GM12878 (cell line): ENCODE data around the gene GRIN2C. TPM values are rescaled to one million over a fixed set of nuclear protein-coding genes. Genes with fewer than 3 reads are reported as not detected.
A peak's percentile ranks its signal among the peaks of the same experiment; 100 is the strongest.

Source experiments
- ATAC-seq: fragments of 200-7000 bp; cut with Tn5 transposase; 3 replicates; pipeline ENCODE4 v1.9.1; 2020; ENCODE audit warnings: mild to moderate bottlenecking, moderate library complexity
- BruUV-seq: library from RNA; stranded (reverse); fragments of 400-500 nt; replicated peaks from 2 replicates; lab custom pipeline; 2021; lab: Mats Ljungman, UMichigan
- CTCF ChIA-PET: fragments of 300-600 bp; sonication (Branson Sonifier 250); formaldehyde crosslinking; extraction: SDS; loops from one replicate; lab custom pipeline; 2021; ENCODE audit warnings: inconsistent platforms; lab: Yijun Ruan, JAX
- POLR2A ChIA-PET: fragments of 350-600 bp; formaldehyde crosslinking; extraction: SDS; loops from one replicate; lab custom pipeline; 2021; ENCODE audit warnings: inconsistent platforms; lab: Charles Lee
- RAD21 ChIA-PET: fragments of 300-600 bp; sonication (Branson Sonifier 250); formaldehyde crosslinking; loops from one replicate; lab custom pipeline; 2023; ENCODE audit warnings: antibody characterized with exemption; ENCODE audit not compliant: unreplicated experiment; lab: Charles Lee
- SMC1A ChIA-PET: fragments of 300-600 bp; sonication (Branson Sonifier 250); formaldehyde crosslinking; loops from one replicate; lab custom pipeline; 2023; ENCODE audit not compliant: unreplicated experiment, uncharacterized antibody; lab: Charles Lee
- DNase-seq: peaks from one replicate; pipeline ENCODE4 v3.0.0-alpha.2; 2011; ENCODE audit warnings: low read depth, low spot score
- FAIRE-seq: peaks from 3 replicates; lab custom pipeline; 2011; peaks lifted over from hg19 to GRCh38; lab: Jason Lieb, UNC
- H2AFZ ChIP-seq: 2 replicates; pipeline ENCODE4 v1.6.0; 2011; ENCODE audit warnings: low read depth, low read length, control low read depth; ENCODE audit not compliant: control insufficient read depth
- H3K27ac ChIP-seq: 2 replicates; pipeline ENCODE4 v1.5.1; 2011; ENCODE audit warnings: control low read depth; ENCODE audit not compliant: control insufficient read depth, insufficient read depth
- H3K27me3 ChIP-seq, 2 experiments: replicated peaks in 1 of 2; 2 replicates each; pipeline versions ENCODE4 v1.6.0 to v1.6.1; 2011; ENCODE audit warnings: low read length in 1 of 2; ENCODE audit not compliant: control insufficient read depth in 2 of 2, insufficient read depth in 2 of 2
- H3K36me3 ChIP-seq, 2 experiments: 2 replicates each; pipeline ENCODE4 v1.5.1; 2011; ENCODE audit warnings: low read length in 1 of 2; ENCODE audit not compliant: control insufficient read depth in 2 of 2, insufficient read depth in 2 of 2
- H3K4me1 ChIP-seq: 2 replicates; pipeline ENCODE4 v1.6.1; 2011; ENCODE audit warnings: mild to moderate bottlenecking, low read length, moderate library complexity, mixed read lengths; ENCODE audit not compliant: control insufficient read depth, insufficient read depth
- H3K4me2 ChIP-seq: 2 replicates; pipeline ENCODE4 v1.6.0; 2011; ENCODE audit warnings: control low read depth; ENCODE audit not compliant: control insufficient read depth, insufficient read depth
- H3K4me3 ChIP-seq: fragments of 200-600 bp; sonication (generic); 2 replicates; pipeline ENCODE4 v1.5.1; 2016
- H3K79me2 ChIP-seq: 2 replicates; pipeline ENCODE4 v1.6.0; 2011; ENCODE audit warnings: low read length; ENCODE audit not compliant: control insufficient read depth, insufficient read depth
- H3K9ac ChIP-seq: 2 replicates; pipeline ENCODE4 v1.8.0; 2011; ENCODE audit warnings: low read length, control low read depth, mixed read lengths; ENCODE audit not compliant: control insufficient read depth, insufficient read depth
- H3K9me3 ChIP-seq: replicated peaks from 3 replicates; pipeline ENCODE4 v1.5.1; 2011; ENCODE audit warnings: mild to moderate bottlenecking, low read length; ENCODE audit not compliant: control insufficient read depth, insufficient read depth
- H4K20me1 ChIP-seq: 2 replicates; pipeline ENCODE4 v1.6.0; 2011; ENCODE audit not compliant: control insufficient read depth, insufficient read depth
- ASH2L ChIP-seq: fragments of 300-600, 200-600 bp; sonication (generic); IDR thresholded peaks from 2 replicates; pipeline ENCODE4 v1.6.1; 2017; ENCODE audit warnings: low read depth, mild to moderate bottlenecking, borderline replicate concordance
- BCL11A ChIP-seq: IDR thresholded peaks from 2 replicates; pipeline ENCODE4 v1.6.1; 2011; ENCODE audit warnings: low read depth, low read length
- CHD2 ChIP-seq: IDR thresholded peaks from 2 replicates; pipeline ENCODE4 v1.6.1; 2011; ENCODE audit warnings: low read depth, low read length, improper control_type of control experiment, borderline replicate concordance
- CHD4 ChIP-seq: fragments of 200-600 bp; sonication (generic); IDR thresholded peaks from 2 replicates; pipeline ENCODE4 v1.6.1; 2016; ENCODE audit warnings: mild to moderate bottlenecking
- ELK1 ChIP-seq: IDR thresholded peaks from 2 replicates; pipeline ENCODE4 v1.6.1; 2012; ENCODE audit warnings: low read depth, low read length, improper control_type of control experiment
- HDGF ChIP-seq: fragments of 450-650 bp; IDR thresholded peaks from 2 replicates; pipeline ENCODE4 v1.6.1; 2016; ENCODE audit warnings: antibody characterized with exemption
- IKZF1 ChIP-seq: fragments of 450-650 bp; conservative IDR thresholded peaks from 2 replicates; pipeline ENCODE4 v1.6.1; 2017; ENCODE audit warnings: antibody characterized with exemption, mild to moderate bottlenecking
- NFYA ChIP-seq: IDR thresholded peaks from 2 replicates; pipeline ENCODE4 v1.6.1; 2011; ENCODE audit warnings: low read depth, mild to moderate bottlenecking, low read length, improper control_type of control experiment, borderline replicate concordance
- PAX5 ChIP-seq: IDR thresholded peaks from 2 replicates; pipeline ENCODE4 v1.6.1; 2011; ENCODE audit warnings: low read depth, low read length, borderline replicate concordance
- RELA ChIP-seq: fragments of 450-650 bp; IDR thresholded peaks from 2 replicates; pipeline ENCODE4 v1.8.0; 2014; ENCODE audit warnings: borderline replicate concordance; ENCODE audit not compliant: partially characterized antibody
- SPI1 ChIP-seq: IDR thresholded peaks from 2 replicates; pipeline ENCODE4 v1.6.1; 2011; ENCODE audit warnings: low read depth, mild to moderate bottlenecking, low read length, moderate library complexity, borderline replicate concordance; ENCODE audit not compliant: insufficient read depth
- TAF1 ChIP-seq: IDR thresholded peaks from 2 replicates; pipeline ENCODE4 v1.6.1; 2011; ENCODE audit warnings: mild to moderate bottlenecking, low read depth, low read length, borderline replicate concordance
- TCF7 ChIP-seq: IDR thresholded peaks from 2 replicates; pipeline ENCODE4 v1.6.1; 2014; ENCODE audit warnings: antibody characterized with exemption, borderline replicate concordance
- WGBS: methylation state at CpG from one replicate; pipeline ENCODE4 v1.1.6; 2016; ENCODE audit warnings: low lambda C conversion rate; ENCODE audit not compliant: insufficient replicate concordance, insufficient coverage; ENCODE audit errors: missing lambda C conversion rate; 5-methylcytosine and 5-hydroxymethylcytosine counted together
- in situ Hi-C: fragments of 300-500 bp; cut with MboI; formaldehyde crosslinking; loops from 9 replicates; pipeline ENCODE4 v1.14.3; 2018; ENCODE audit warnings: mixed read lengths
- intact Hi-C: fragments of 100-400 bp; cut with micrococcal nuclease; formaldehyde crosslinking; loops from one replicate; pipeline ENCODE4 v1.14.2; 2022; ENCODE audit not compliant: unreplicated experiment
- polyA plus RNA-seq, 11 experiments: library from polyadenylated mRNA; depleted of rRNA in 4 of 11; unstranded in 6 of 11; stranded (reverse) in 5 of 11; fragments of >200 nt; fragmentation: Nextera tagmentation in 4 of 11; fragmentation: Illumina TruSeq in 1 of 11; extraction: Ambion mirVana in 4 of 11; extraction: Trizol in 1 of 11; gene quantifications; 1 replicate in 1 of 11; 2 replicates in 10 of 11; pipeline versions ENCODE4 v1.2.1 to v1.2.3, GENCODE V29; 2011 to 2016; ENCODE audit warnings: inconsistent platforms in 2 of 11, missing spikeins in 2 of 11, low read depth in 1 of 11
- total RNA-seq, 4 experiments: library from RNA; depleted of rRNA in 3 of 4; stranded (reverse); fragments of >200 nt in 3 of 4; fragmentation: Illumina TruSeq in 1 of 4; extraction: Trizol in 1 of 4; gene quantifications; 2 replicates each; pipeline versions ENCODE4 v1.2.1 to v1.2.3, GENCODE V29; 2013 to 2021

GRIN2C gene
- total and polyA plus RNA-seq, 10 of the 15 experiments (the other 5 are each of a cell fraction or from before 2014, with no cell fraction given), result 0.01 to 0.20 (median 0.11) TPM; not detected in 2

- ChIA-PET RAD21 (no interaction called here), CTCF (interaction anchor here (0.8 to 2.4 kb wide), 8 partner anchors 10 to 127 kb away, joined by 3 to 11 read pairs (median 4); no protein-coding TSS in a partner anchor), SMC1A (no interaction called here), POLR2A (interaction anchor here (1.2 kb wide), 1 partner anchor 39 kb away, joined by 3 read pairs; the partner anchor contains the start of gene FDXR)
- in situ Hi-C loops, result no loop called here
- no peak overlapping the region for H2AFZ ChIP-seq
- H3K27me3 ChIP-seq, result no peaks in the 10 kb centered on the region
- intact Hi-C loops, result no loop called here
- no peak for DNase-seq
- no peak overlapping the region for H3K9ac ChIP-seq
- TF ChIP-seq RELA (no peak), PAX5 (peak; percentile 53; the same call in 1 of the 2 replicates), CHD4 (no peak), ASH2L (no peak), TCF7 (no peak), IKZF1 (peak; percentile 25; the same call in 1 of the 2 replicates), SPI1 (peak; percentile 41; the same call in 1 of the 2 replicates), HDGF (peak; percentile 42; the same call in 1 of the 2 replicates), NFYA (no peak), TAF1 (no peak), ELK1 (no peak), BCL11A (no peak), CHD2 (no peak)
- FAIRE-seq, result no peak
- peaks cover 0 to 3% of the 10 kb centered on the region in 2 experiments; a peak in 1 of 4 replicates for H3K36me3 ChIP-seq
- ATAC-seq, result peak; percentile 94
- WGBS, result 30% methylated on average over 13 of the region's 16 CpGs
- H3K9me3 ChIP-seq, result no peaks in the 10 kb centered on the region
- BruUV-seq, result no TSS peak
- H3K4me2 ChIP-seq, result no peak overlapping the region
- peaks cover 12% of the 10 kb centered on the region; the same call in 1 of the 2 replicates for H3K4me1 ChIP-seq
- no peak overlapping the region for H3K27ac ChIP-seq
- H3K79me2 ChIP-seq, result no peaks in the 10 kb centered on the region
- H4K20me1 ChIP-seq, result no peaks in the 10 kb centered on the region
- H3K4me3 ChIP-seq, result no peak overlapping the region
Observed at GRCh38 chr17:74833501-74834377, 25.9 kb downstream of the GRIN2C start.
